Right atrium auricular region (tissue), 2 donors: Measurements from ENCODE around the gene DYSF. TPM values are rescaled to one million over a fixed set of nuclear protein-coding genes. Genes with fewer than 3 reads are reported as not detected.

Source experiments
- DNase-seq: peaks from one replicate; pipeline ENCODE4 v3.0.0-alpha.2; 2019; ENCODE audit warnings: low spot score
- H3K27ac ChIP-seq, 2 donors: fragments of 200-600 bp; sonication (generic); 1 replicate in 1 of 2; 2 replicates in 1 of 2; pipeline ENCODE4 v1.5.1; 2016 to 2019
- H3K27me3 ChIP-seq, 2 donors: fragments of 200-600 bp; sonication (generic); one replicate each; pipeline versions ENCODE4 v1.5.1 to v1.6.0; 2017 to 2019
- H3K36me3 ChIP-seq: fragments of 200-600 bp; sonication (generic); one replicate; pipeline ENCODE4 v1.5.1; 2016
- H3K4me1 ChIP-seq, 2 donors: fragments of 200-600 bp; sonication (generic); one replicate each; pipeline versions ENCODE4 v1.5.1 to v1.6.0; 2017 to 2019
- H3K4me3 ChIP-seq, 2 donors: fragments of 200-600 bp; sonication (generic); 1 replicate in 1 of 2; 2 replicates in 1 of 2; pipeline ENCODE4 v1.5.1; 2017 to 2019; ENCODE audit warnings: mild to moderate bottlenecking in 1 of 2, moderate library complexity in 1 of 2
- H3K9me3 ChIP-seq, 2 donors: fragments of 200-600 bp; sonication (generic); one replicate each; pipeline ENCODE4 v1.5.1; 2019
- total RNA-seq, 2 donors: library from RNA; depleted of rRNA; stranded (reverse); fragments of >200 nt; gene quantifications; one replicate each; pipeline ENCODE4 v1.1.0, GENCODE V29; 2016
- TF ChIP-seq, protein P1 (sequence below), 2 donors: fragments of 200-600 bp; sonication (generic); IDR thresholded peaks; one replicate each; pipeline ENCODE4 v1.5.1; 2019; ENCODE audit warnings: antibody characterized with exemption in 2 of 2

DYSF gene
- total RNA-seq, 2 donors from 2014 or later: 31.3 to 52.1 TPM

DNA sequence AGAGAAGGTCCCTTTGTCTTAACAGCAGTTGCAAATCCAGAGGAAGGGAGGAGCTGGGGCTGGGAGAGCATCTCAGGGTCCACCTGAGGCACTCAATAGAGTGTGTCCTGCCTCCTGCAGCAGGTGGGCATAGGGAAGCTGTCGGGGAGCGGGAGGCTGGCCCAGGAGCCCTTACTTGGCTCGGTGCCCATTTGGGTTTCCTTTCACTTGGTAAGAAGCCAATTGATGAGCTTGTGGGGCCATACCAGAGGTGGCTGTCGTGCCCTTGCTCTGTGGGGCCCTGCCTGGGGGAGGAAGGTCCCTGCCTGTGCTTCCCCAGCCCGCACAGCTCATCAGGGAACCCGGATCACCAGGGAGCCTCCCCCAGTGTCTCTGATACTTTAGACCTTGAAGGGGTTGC lies 229.7 kb downstream of the DYSF start:
- Histone ChIP-seq H3K36me3 (peaks cover 19% of the 10 kb centered on the region), H3K4me3 (no peak overlapping the region), H3K27me3 (no peaks in the 10 kb centered on the region), H3K4me1 (peaks cover 0 to 35% of the 10 kb centered on the region in 2 donors), H3K27ac (no peak overlapping the region), H3K9me3 (no peaks in the 10 kb centered on the region)
- DNase-seq: no peak
- TF ChIP-seq, protein P1, sequence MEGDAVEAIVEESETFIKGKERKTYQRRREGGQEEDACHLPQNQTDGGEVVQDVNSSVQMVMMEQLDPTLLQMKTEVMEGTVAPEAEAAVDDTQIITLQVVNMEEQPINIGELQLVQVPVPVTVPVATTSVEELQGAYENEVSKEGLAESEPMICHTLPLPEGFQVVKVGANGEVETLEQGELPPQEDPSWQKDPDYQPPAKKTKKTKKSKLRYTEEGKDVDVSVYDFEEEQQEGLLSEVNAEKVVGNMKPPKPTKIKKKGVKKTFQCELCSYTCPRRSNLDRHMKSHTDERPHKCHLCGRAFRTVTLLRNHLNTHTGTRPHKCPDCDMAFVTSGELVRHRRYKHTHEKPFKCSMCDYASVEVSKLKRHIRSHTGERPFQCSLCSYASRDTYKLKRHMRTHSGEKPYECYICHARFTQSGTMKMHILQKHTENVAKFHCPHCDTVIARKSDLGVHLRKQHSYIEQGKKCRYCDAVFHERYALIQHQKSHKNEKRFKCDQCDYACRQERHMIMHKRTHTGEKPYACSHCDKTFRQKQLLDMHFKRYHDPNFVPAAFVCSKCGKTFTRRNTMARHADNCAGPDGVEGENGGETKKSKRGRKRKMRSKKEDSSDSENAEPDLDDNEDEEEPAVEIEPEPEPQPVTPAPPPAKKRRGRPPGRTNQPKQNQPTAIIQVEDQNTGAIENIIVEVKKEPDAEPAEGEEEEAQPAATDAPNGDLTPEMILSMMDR (IDR thresholded peaks at IDR 0.05): no peak

DNA sequence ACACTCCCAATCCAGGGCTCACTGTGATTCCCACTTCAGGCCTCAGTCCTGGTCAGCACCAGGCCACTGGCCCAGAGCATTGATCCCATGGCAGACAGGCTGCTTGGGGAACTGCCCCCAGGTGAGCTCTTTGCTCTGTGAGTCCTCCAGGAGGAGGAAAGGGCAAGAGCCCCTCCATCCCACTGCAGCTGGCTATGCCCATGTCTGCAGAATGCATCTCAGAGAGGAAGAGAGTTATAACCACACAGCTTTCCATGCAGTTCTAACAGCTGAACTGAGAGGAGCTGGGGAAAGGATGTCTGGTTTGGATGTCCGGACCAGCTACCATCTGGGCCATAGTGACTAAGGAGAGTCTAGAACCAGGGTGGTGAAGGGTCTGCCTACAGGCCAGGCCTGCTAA lies 230.3 kb downstream of the DYSF start:
- peaks cover 24% of the 10 kb centered on the region for H3K36me3 ChIP-seq
- H3K4me3 ChIP-seq: no peak overlapping the region
- DNase-seq: no peak
- H3K27me3 ChIP-seq: no peaks in the 10 kb centered on the region
- H3K9me3 ChIP-seq: no peaks in the 10 kb centered on the region
- H3K27ac ChIP-seq: no peak overlapping the region
- TF ChIP-seq, protein P1 (IDR thresholded peaks at IDR 0.05): no peak
- H3K4me1 ChIP-seq: peaks cover 0 to 35% of the 10 kb centered on the region in 2 donors

DNA sequence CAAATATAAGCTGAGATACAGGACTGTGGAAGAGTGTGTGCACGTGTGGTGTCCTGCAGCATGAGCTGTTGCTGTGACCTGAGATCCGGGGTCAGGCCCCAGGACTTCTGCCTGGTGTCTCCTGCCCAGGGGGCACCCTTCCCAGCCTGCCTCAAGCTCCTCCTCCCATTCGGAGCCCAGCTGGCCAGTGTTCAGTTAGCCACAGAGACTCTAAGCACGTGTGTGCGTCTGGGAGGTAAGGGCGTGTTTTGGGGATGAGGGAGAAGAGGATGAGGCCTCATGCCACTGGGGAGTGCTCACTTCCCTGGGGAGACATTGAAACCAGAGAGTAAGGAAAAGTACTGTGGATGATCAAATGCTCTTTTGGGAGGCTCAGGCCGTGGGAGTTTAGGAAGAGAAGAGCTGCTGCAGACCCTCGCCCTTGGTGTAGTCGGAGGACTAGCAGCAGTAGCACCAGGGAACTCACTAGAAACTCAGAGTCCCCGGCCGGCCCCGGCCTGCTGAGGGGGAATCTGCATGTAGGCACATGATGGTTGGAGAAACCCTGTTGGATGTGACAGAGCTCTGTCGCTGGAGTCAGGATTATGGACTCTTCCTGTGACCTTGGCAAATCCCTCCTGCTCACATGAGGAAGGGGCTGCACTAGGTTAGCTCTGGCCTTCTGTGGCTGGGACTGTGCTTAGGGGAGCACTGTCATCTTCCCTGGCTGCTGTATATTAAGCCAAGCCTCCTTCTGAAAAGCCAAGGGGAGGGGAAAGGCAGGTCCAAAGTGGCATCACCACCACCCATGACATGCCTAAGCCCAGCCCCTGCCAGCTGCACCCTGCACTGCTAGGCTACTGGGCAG lies 231.1 kb downstream of the DYSF start:
- Histone ChIP-seq H3K9me3 (no peaks in the 10 kb centered on the region), H3K36me3 (peaks cover 17% of the 10 kb centered on the region), H3K27me3 (no peaks in the 10 kb centered on the region), H3K4me3 (no peak overlapping the region), H3K27ac (peak overlapping the region; percentile 56 to 58), H3K4me1 (peaks cover 0 to 35% of the 10 kb centered on the region in 2 donors)
- TF ChIP-seq, protein P1 (IDR thresholded peaks at IDR 0.05): no peak
- no peak for DNase-seq

DNA sequence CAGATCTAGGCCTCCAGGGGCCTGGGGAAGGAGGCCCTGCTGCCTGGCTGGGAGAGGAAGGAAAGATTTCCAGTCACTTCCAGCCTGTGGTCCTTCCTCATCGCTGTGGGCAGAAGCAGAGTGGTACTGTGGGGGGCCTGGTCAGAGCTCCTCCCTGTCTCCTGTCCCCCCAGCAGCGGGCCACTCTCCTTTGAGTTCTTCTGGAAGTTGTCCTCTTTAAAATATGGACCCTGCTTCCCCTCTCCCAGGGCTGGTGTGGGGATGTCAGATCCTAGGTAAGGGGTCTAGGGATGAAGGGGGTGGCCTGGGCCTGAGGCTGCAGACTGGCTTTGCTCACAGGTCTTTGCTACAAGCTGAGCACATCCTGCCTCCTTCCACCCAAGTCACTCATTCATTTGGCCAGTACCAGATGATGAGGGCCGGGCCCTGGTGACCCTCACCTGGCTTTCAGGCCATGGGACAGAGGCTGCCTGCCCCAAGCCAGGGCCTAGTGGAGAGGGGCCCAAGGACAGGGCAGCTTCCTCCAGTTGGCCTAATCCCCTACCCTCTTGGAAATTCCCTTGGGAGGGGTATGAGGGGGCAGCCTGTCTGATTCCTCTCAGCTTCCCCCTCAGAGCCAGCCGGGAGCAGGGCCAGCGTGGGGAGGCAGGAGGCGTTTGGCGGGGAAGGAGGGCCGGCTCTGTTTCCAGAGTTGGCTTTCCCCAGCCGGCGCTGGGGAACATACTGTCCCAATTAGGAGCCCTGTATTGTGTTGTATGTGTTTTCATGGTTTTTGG lies 231.9 kb downstream of the DYSF start:
- H3K4me1 ChIP-seq: peaks cover 0 to 35% of the 10 kb centered on the region in 2 donors
- DNase-seq: no peak
- H3K27me3 ChIP-seq: no peaks in the 10 kb centered on the region
- TF ChIP-seq, protein P1 (IDR thresholded peaks at IDR 0.05): no peak
- H3K9me3 ChIP-seq: no peaks in the 10 kb centered on the region
- peak overlapping the region; percentile 56 to 58 for H3K27ac ChIP-seq
- H3K36me3 ChIP-seq: peaks cover 15% of the 10 kb centered on the region
- H3K4me3 ChIP-seq: no peak overlapping the region

DNA sequence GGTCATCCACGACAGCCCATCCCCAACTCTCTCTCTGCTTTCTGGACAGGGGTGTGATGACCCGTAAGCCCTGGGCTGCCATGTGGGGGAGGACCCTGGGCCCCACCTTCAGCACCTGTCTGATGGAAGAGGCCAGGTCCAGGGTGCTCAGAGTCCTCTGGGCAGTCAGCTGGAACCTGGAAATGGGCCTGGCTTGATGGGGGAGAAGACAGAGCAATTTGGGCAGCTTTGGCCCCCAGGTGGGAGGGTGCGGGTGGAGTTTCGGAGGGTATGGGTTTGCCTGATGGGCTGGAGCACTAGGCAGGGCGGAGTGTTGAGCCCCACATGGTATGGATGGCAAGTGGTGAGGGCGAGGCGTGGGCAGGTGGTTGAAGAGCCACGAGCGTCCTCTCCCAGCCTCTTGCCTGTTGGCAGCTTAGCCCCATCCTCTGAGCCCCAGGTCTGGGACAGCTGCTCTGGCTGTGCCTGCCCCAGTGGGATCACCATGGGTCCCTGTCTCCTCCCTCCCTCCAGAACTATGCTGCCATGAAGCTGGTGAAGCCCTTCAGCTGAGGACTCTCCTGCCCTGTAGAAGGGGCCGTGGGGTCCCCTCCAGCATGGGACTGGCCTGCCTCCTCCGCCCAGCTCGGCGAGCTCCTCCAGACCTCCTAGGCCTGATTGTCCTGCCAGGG lies 232.7 kb downstream of the DYSF start:
- Histone ChIP-seq H3K27me3 (no peaks in the 10 kb centered on the region), H3K9me3 (no peaks in the 10 kb centered on the region), H3K4me1 (peaks cover 0 to 35% of the 10 kb centered on the region in 2 donors), H3K27ac (peak overlapping the region; percentile 56 to 58), H3K4me3 (no peak overlapping the region), H3K36me3 (peaks cover 11% of the 10 kb centered on the region)
- DNase-seq: no peak
- TF ChIP-seq, protein P1 (IDR thresholded peaks at IDR 0.05): no peak
